Keratinocyte (primary cell): ENCODE measurements around the gene HTR3E. TPM values are rescaled to one million over a fixed set of nuclear protein-coding genes. Genes with fewer than 3 reads are reported as not detected.

ENCODE experiments used
- DNase-seq: peaks from one replicate; pipeline ENCODE4 v3.0.0-alpha.2; 2011; ENCODE audit warnings: low read depth, missing footprints, low spot score
- FAIRE-seq: peaks from 2 replicates; lab custom pipeline; 2011; peaks lifted over from hg19 to GRCh38; lab: Jason Lieb, UNC
- H2AFZ ChIP-seq: 2 replicates; pipeline ENCODE4 v1.6.0; 2012; ENCODE audit warnings: low read length, control low read depth, inconsistent platforms; ENCODE audit not compliant: control insufficient read depth
- H3K27ac ChIP-seq: 2 replicates; pipeline ENCODE4 v1.5.1; 2011; ENCODE audit warnings: low read length; ENCODE audit not compliant: control insufficient read depth, insufficient read depth
- H3K27me3 ChIP-seq: 3 replicates; pipeline ENCODE4 v1.6.0; 2011; ENCODE audit warnings: low read length; ENCODE audit not compliant: control insufficient read depth, insufficient read depth; ENCODE audit errors: extremely low read depth
- H3K36me3 ChIP-seq, 2 experiments: 2 replicates in 1 of 2; 3 replicates in 1 of 2; pipeline ENCODE4 v1.5.1; 2011; ENCODE audit warnings: low read length in 2 of 2, mild to moderate bottlenecking in 1 of 2; ENCODE audit not compliant: control insufficient read depth in 2 of 2, insufficient read depth in 2 of 2; ENCODE audit errors: extremely low read depth in 1 of 2
- H3K4me1 ChIP-seq: 3 replicates; pipeline ENCODE4 v1.5.1; 2011; ENCODE audit warnings: low read length; ENCODE audit not compliant: control insufficient read depth, insufficient read depth; ENCODE audit errors: extremely low read depth
- H3K4me2 ChIP-seq: 3 replicates; pipeline ENCODE4 v1.6.0; 2011; ENCODE audit warnings: low read depth, low read length; ENCODE audit not compliant: control insufficient read depth, insufficient read depth; ENCODE audit errors: extremely low read depth
- H3K4me3 ChIP-seq, 3 experiments: fragments of 200-600 bp in 1 of 3; sonication (generic) in 1 of 3; 2 replicates in 2 of 3; 3 replicates in 1 of 3; pipeline ENCODE4 v1.5.1; 2011 to 2016; ENCODE audit warnings: low read length in 3 of 3, mild to moderate bottlenecking in 3 of 3, control low read depth in 2 of 3, inconsistent platforms in 1 of 3, low read depth in 1 of 3, mixed read lengths in 1 of 3, mixed run types in 1 of 3, moderate library complexity in 1 of 3; ENCODE audit not compliant: control insufficient read depth in 2 of 3, insufficient read depth in 2 of 3; ENCODE audit errors: extremely low read depth in 1 of 3
- H3K79me2 ChIP-seq: 2 replicates; pipeline ENCODE4 v1.6.0; 2012; ENCODE audit warnings: low read length; ENCODE audit not compliant: control insufficient read depth, insufficient read depth
- H3K9ac ChIP-seq: 3 replicates; pipeline ENCODE4 v1.6.0; 2011; ENCODE audit warnings: low read length; ENCODE audit not compliant: control insufficient read depth, insufficient read depth; ENCODE audit errors: extremely low read depth
- H3K9me1 ChIP-seq: 3 replicates; pipeline ENCODE4 v1.6.0; 2011; ENCODE audit warnings: low read length; ENCODE audit not compliant: control insufficient read depth, insufficient read depth; ENCODE audit errors: extremely low read depth
- H3K9me3 ChIP-seq: 2 replicates; pipeline ENCODE4 v1.5.1; 2012; ENCODE audit warnings: low read depth, low read length; ENCODE audit not compliant: control insufficient read depth
- H4K20me1 ChIP-seq: 3 replicates; pipeline ENCODE4 v1.6.0; 2011; ENCODE audit warnings: low read length; ENCODE audit not compliant: control insufficient read depth, insufficient read depth; ENCODE audit errors: extremely low read depth
- EZH2 ChIP-seq: IDR thresholded peaks from one replicate; pipeline ENCODE4 v1.6.1; 2012; ENCODE audit warnings: inconsistent platforms, mild to moderate bottlenecking, low read length, moderate library complexity
- dilution Hi-C: fragments of 300-500 bp; cut with MboI; formaldehyde crosslinking; loops from one replicate; pipeline ENCODE4 v1.7.0; 2020; ENCODE audit warnings: low sequenced_read_pairs; ENCODE audit not compliant: extremely low pct_ligation_motif_present
- polyA minus RNA-seq, 3 experiments: library from RNA; depleted of rRNA, polyadenylated mRNA; stranded (reverse); fragments of >200 nt; gene quantifications; 1 replicate in 1 of 3; 2 replicates in 1 of 3; 3 replicates in 1 of 3; pipeline ENCODE4 v1.2.3, GENCODE V29; 2011
- polyA plus RNA-seq, 5 experiments: library from polyadenylated mRNA; depleted of rRNA in 3 of 5; stranded (reverse) in 3 of 5; stranded (forward) in 1 of 5; unstranded in 1 of 5; fragments of >200 nt; gene quantifications; 1 replicate in 1 of 5; 2 replicates in 3 of 5; 3 replicates in 1 of 5; pipeline versions ENCODE4 v1.2.1 to v1.2.3, GENCODE V29; 2011 to 2012; ENCODE audit warnings: missing spikeins in 2 of 5, low read depth in 1 of 5, low replicate concordance in 1 of 5
- TF ChIP-seq, protein P1 (sequence below), 3 experiments: IDR thresholded peaks in 1 of 3; conservative IDR thresholded peaks in 1 of 3; optimal IDR thresholded peaks in 1 of 3; 2 replicates in 2 of 3; 3 replicates in 1 of 3; pipeline versions ENCODE3 to v1.5.1; 2011; ENCODE audit warnings: low read length in 3 of 3, mild to moderate bottlenecking in 3 of 3, moderate library complexity in 2 of 3, control low read depth in 1 of 3, inconsistent platforms in 1 of 3; ENCODE audit not compliant: insufficient read depth in 2 of 3; ENCODE audit errors: extremely low read depth in 1 of 3

HTR3E gene, protein sequence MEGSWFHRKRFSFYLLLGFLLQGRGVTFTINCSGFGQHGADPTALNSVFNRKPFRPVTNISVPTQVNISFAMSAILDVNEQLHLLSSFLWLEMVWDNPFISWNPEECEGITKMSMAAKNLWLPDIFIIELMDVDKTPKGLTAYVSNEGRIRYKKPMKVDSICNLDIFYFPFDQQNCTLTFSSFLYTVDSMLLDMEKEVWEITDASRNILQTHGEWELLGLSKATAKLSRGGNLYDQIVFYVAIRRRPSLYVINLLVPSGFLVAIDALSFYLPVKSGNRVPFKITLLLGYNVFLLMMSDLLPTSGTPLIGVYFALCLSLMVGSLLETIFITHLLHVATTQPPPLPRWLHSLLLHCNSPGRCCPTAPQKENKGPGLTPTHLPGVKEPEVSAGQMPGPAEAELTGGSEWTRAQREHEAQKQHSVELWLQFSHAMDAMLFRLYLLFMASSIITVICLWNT
- polyA plus RNA-seq (not detected in 3 replicates), polyA minus RNA-seq (not detected in 3 replicates)
- polyA plus RNA-seq (2011; ENCODE audit: low read depth): not detected
- not detected in 2 replicates for polyA plus RNA-seq (2011; cell fraction: cytosol; rRNA removed)
- polyA plus RNA-seq (2011; cell fraction: nucleus; rRNA removed): not detected in 2 replicates
- not detected in 2 replicates for polyA plus RNA-seq (2012; ENCODE audit: low replicate concordance)
- polyA minus RNA-seq (2011; cell fraction: cytosol; rRNA and poly(A)+ RNA removed): not detected
- polyA minus RNA-seq (2011; cell fraction: nucleus; rRNA and poly(A)+ RNA removed): not detected in 2 replicates

DNA sequence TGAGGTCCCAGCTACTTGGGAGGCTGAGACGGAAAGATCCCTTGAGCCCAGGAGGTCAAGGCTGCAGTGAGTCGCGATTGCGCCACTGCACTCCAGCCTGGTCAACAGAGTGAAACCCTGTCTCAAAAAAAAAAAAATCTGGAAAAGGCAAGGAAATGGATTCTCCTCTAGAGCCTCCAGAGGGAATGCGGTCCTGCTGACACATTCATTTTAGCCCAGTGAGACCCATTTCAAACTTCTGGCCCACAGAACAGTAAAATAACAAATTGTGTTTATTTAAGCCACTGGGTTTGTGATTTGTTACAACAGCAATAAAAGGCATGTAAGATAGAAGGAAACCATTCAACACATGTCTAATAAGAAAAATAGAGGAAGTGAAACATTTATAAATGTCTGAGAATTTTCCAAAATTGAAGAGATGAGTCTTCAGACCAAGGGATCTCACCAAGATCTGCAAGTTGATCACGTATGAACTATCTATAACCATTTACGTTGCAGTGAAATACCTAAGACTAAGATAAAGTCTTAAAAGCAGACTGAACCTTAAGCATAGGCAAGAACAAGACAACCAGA, at the start of gene HTR3E:
HTR3E (plus strand) TSS at position 254 of the 573 bp plus-strand sequence. CDS start 466 bp downstream, outside the sequence.
- no peaks in the 10 kb centered on the region for H3K79me2 ChIP-seq
- peaks cover 2% of the 10 kb centered on the region for H3K9me3 ChIP-seq
- H3K4me2 ChIP-seq: no peak within 1 kb of the TSS
- H2AFZ ChIP-seq: no peak within 1 kb of the TSS
- no peaks in the 10 kb centered on the region for H3K27me3 ChIP-seq
- no peak for TF ChIP-seq EZH2
- TF ChIP-seq, protein P1, sequence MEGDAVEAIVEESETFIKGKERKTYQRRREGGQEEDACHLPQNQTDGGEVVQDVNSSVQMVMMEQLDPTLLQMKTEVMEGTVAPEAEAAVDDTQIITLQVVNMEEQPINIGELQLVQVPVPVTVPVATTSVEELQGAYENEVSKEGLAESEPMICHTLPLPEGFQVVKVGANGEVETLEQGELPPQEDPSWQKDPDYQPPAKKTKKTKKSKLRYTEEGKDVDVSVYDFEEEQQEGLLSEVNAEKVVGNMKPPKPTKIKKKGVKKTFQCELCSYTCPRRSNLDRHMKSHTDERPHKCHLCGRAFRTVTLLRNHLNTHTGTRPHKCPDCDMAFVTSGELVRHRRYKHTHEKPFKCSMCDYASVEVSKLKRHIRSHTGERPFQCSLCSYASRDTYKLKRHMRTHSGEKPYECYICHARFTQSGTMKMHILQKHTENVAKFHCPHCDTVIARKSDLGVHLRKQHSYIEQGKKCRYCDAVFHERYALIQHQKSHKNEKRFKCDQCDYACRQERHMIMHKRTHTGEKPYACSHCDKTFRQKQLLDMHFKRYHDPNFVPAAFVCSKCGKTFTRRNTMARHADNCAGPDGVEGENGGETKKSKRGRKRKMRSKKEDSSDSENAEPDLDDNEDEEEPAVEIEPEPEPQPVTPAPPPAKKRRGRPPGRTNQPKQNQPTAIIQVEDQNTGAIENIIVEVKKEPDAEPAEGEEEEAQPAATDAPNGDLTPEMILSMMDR (optimal IDR thresholded peaks at IDR 0.05 in 1 of 3, IDR thresholded peaks at IDR 0.05 in 1 of 3, conservative IDR thresholded peaks at IDR 0.05 in 1 of 3; ENCODE audit: extremely low read depth in 1 of 3, insufficient read depth in 2 of 3, low read length in 3 of 3): no peak
- H3K4me1 ChIP-seq: no peaks in the 10 kb centered on the region
- H3K27ac ChIP-seq: no peak within 1 kb of the TSS
- DNase-seq (no peak), FAIRE-seq (no peak)
- H4K20me1 ChIP-seq: no peaks in the 10 kb centered on the region
- no peaks in the 10 kb centered on the region for H3K9me1 ChIP-seq
- dilution Hi-C loops: no loop called here
- no peak within 1 kb of the TSS for H3K4me3 ChIP-seq
- no peak within 1 kb of the TSS for H3K9ac ChIP-seq
- no peaks in the 10 kb centered on the region for H3K36me3 ChIP-seq

DNA sequence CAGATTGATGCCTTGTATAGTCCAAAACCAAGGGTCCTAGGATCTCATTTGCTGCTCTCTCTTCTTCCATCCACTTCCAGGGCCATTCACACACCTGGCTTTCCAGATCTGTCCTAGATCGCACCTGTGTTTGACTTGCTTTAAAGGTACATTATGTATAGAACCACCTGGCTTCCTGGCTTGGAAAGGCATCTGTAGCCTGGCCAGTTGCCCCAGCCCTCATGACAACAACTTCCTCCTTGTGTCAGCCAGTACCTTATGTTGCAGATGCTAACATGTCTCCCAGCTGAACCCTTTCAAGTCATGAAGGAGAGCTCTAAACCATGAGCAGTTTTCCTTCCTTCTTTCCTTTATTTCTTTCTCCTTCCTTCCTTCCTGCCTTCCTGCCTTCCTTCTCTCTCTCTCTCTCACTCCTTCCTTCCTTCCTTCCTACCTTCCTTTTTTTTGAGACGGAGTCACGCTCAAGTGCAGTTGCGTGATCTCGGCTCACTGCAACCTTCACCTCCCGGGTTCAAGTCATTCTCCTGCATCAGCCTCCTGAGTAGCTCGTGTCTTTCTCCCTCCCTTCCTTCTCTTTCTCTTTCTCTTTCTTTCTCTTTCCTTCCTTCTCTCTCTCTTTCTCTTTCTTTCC, 46.5 kb upstream of the HTR3E start:
- no peak for FAIRE-seq
- DNase-seq: no peak

More for the DNA sequence above, 46.5 kb upstream of the HTR3E start:
- Histone ChIP-seq H3K4me3 (no peak overlapping the region), H3K36me3 (no peaks in the 10 kb centered on the region), H3K27ac (no peak overlapping the region), H3K9me3 (no peaks in the 10 kb centered on the region), H3K4me1 (no peaks in the 10 kb centered on the region), H3K9ac (no peak overlapping the region), H3K9me1 (no peaks in the 10 kb centered on the region), H2AFZ (no peak overlapping the region), H3K79me2 (no peaks in the 10 kb centered on the region), H3K27me3 (peaks cover 4% of the 10 kb centered on the region), H4K20me1 (no peaks in the 10 kb centered on the region), H3K4me2 (no peak overlapping the region)
- TF ChIP-seq, protein P1 (optimal IDR thresholded peaks at IDR 0.05 in 1 of 3, IDR thresholded peaks at IDR 0.05 in 1 of 3, conservative IDR thresholded peaks at IDR 0.05 in 1 of 3; ENCODE audit: extremely low read depth in 1 of 3, insufficient read depth in 2 of 3, low read length in 3 of 3): no peak
- no peak for TF ChIP-seq EZH2
- dilution Hi-C loops: no loop called here
